Lung (tissue), 12 donors: ENCODE data around the gene BRCA2. TPM values are rescaled to one million over a fixed set of nuclear protein-coding genes. Genes with fewer than 3 reads are reported as not detected.

Source experiments
- ATAC-seq: fragments of 200-7000 bp; cut with Tn5 transposase; one replicate; pipeline ENCODE4 v1.9.1; 2020; ENCODE audit warnings: moderate number of reproducible peaks; ENCODE audit not compliant: insufficient read depth, low FRiP score
- DNase-seq, 3 donors: peaks; one replicate each; pipeline ENCODE4 v3.0.0-alpha.2; 2013 to 2017
- H3K27ac ChIP-seq, 2 donors: one replicate each; pipeline ENCODE4 v1.5.1; 2013; ENCODE audit warnings: mild to moderate bottlenecking in 2 of 2, moderate library complexity in 2 of 2, control low read depth in 1 of 2, inconsistent platforms in 1 of 2, low read depth in 1 of 2, low read length in 1 of 2
- H3K27me3 ChIP-seq, 3 donors: one replicate each; pipeline ENCODE4 v1.5.1; 2013; ENCODE audit warnings: low read length in 2 of 3; ENCODE audit not compliant: control insufficient read depth in 3 of 3, insufficient read depth in 3 of 3
- H3K36me3 ChIP-seq, 4 donors: one replicate each; pipeline ENCODE4 v1.5.1; 2013; ENCODE audit warnings: low read length in 4 of 4, mild to moderate bottlenecking in 1 of 4, moderate library complexity in 1 of 4; ENCODE audit not compliant: control insufficient read depth in 4 of 4, insufficient read depth in 4 of 4
- H3K4me1 ChIP-seq, 5 donors: one replicate each; pipeline ENCODE4 v1.5.1; 2013; ENCODE audit warnings: low read length in 5 of 5, mild to moderate bottlenecking in 2 of 5, moderate library complexity in 1 of 5; ENCODE audit not compliant: control insufficient read depth in 5 of 5, insufficient read depth in 5 of 5
- H3K4me3 ChIP-seq: one replicate; pipeline ENCODE4 v1.5.1; 2013; ENCODE audit warnings: mild to moderate bottlenecking, control low read depth, moderate library complexity
- H3K9ac ChIP-seq, 2 donors: one replicate each; pipeline ENCODE4 v1.5.1; 2013; ENCODE audit warnings: low read length in 2 of 2, control low read depth in 1 of 2; ENCODE audit not compliant: insufficient read depth in 1 of 2
- H3K9me3 ChIP-seq, 4 donors: one replicate each; pipeline ENCODE4 v1.5.1; 2013; ENCODE audit warnings: low read length in 3 of 4, mild to moderate bottlenecking in 1 of 4, moderate library complexity in 1 of 4; ENCODE audit not compliant: control insufficient read depth in 4 of 4, insufficient read depth in 3 of 4
- CTCF ChIP-seq: IDR thresholded peaks from 2 replicates; pipeline ENCODE4 v1.5.1; 2012; ENCODE audit warnings: mild to moderate bottlenecking; ENCODE audit errors: control extremely low read depth, extremely low read depth
- WGBS, 2 donors: extraction: QIAGEN DNeasy Blood & Tissue Kit; methylation state at CpG; one replicate each; pipeline ENCODE4 v1.1.7; 2013; 5-methylcytosine and 5-hydroxymethylcytosine counted together
- polyA plus RNA-seq, 2 donors: library from polyadenylated mRNA; stranded (reverse); fragments of 200-250 nt; gene quantifications; one replicate each; pipeline ENCODE4 v1.2.1, GENCODE V29; 2013
- total RNA-seq, 2 donors: library from RNA; depleted of rRNA in 1 of 2; stranded (reverse); fragments of >200 nt in 1 of 2; gene quantifications; one replicate each; pipeline ENCODE4 v1.2.1, GENCODE V29; 2014 to 2021
- donor health status: control.
- donor health status: control.
- donor health status: Bipolar disorder and iron deficiency.
- donor health status: healthy.
- donor health status: DM: yes; HTN: yes; CAD: no.

Gene BRCA2
- total and polyA plus RNA-seq, 4 donors = 0.85 to 12.8 (median 2.4) TPM

GRCh38 chr13:32445461-32445860, 130.2 kb downstream of the BRCA2 start:
- H3K9ac ChIP-seq = no peak overlapping the region
- WGBS, 2 donors = 96 to 97% methylated on average over 2 of the region's 2 CpGs
- H3K4me1 ChIP-seq = peaks cover 0 to 8% (median 3%) of the 10 kb centered on the region in 5 donors
- no peak overlapping the region for H3K4me3 ChIP-seq
- DNase-seq (no peak), ATAC-seq (no peak)
- no peak for TF ChIP-seq CTCF
- peaks cover 0 to 2% (median 0%) of the 10 kb centered on the region in 4 donors for H3K36me3 ChIP-seq
- H3K9me3 ChIP-seq = no peaks in the 10 kb centered on the region
- H3K27ac ChIP-seq = no peak overlapping the region
- no peaks in the 10 kb centered on the region for H3K27me3 ChIP-seq

- TF ChIP-seq CTCF = no peak
- 79 to 92% methylated on average over 3 of the region's 3 CpGs for WGBS, 2 donors
- no peak overlapping the region for H3K4me3 ChIP-seq
- no peaks in the 10 kb centered on the region for H3K9me3 ChIP-seq
- no peak overlapping the region for H3K9ac ChIP-seq
- DNase-seq (no peak), ATAC-seq (no peak)
- H3K27ac ChIP-seq = no peak overlapping the region
- H3K4me1 ChIP-seq = peaks cover 0 to 8% (median 3%) of the 10 kb centered on the region in 5 donors
- no peaks in the 10 kb centered on the region for H3K27me3 ChIP-seq
- peaks cover 0 to 4% (median 1%) of the 10 kb centered on the region in 4 donors for H3K36me3 ChIP-seq
Measured at GRCh38 chr13:32446220-32446619, 130.9 kb downstream of the BRCA2 start.

- peaks cover 0 to 4% (median 1%) of the 10 kb centered on the region in 4 donors for H3K36me3 ChIP-seq
- no peak overlapping the region for H3K27ac ChIP-seq
- no peak overlapping the region for H3K9ac ChIP-seq
- 26 to 40% methylated on average over 2 of the region's 2 CpGs for whole genome bisulfite sequencing, 2 donors
- no peak for TF ChIP-seq CTCF
- no peaks in the 10 kb centered on the region for H3K27me3 ChIP-seq
- DNase-seq (no peak), ATAC-seq (no peak)
- peaks cover 0 to 8% (median 3%) of the 10 kb centered on the region in 5 donors for H3K4me1 ChIP-seq
- H3K9me3 ChIP-seq = no peaks in the 10 kb centered on the region
- no peak overlapping the region for H3K4me3 ChIP-seq
Measured at GRCh38 chr13:32446773-32447465, 131.6 kb downstream of the BRCA2 start.
